LHCN-M2 (cell line): ENCODE data around the gene SPACA5B. TPM values are rescaled to one million over a fixed set of nuclear protein-coding genes. Genes with fewer than 3 reads are reported as not detected.

Experiments used
- total RNA-seq: library from RNA; depleted of rRNA; stranded (reverse); fragments of >200 nt; gene quantifications from 2 replicates; pipeline ENCODE4 v1.2.3, GENCODE V29; 2014; rRNA removed

The SPACA5B gene
- total RNA-seq, 1 experiment from 2014 or later: not detected

Other genes starting within 250 kb of the SPACA5B start
- gene ZNF182, start 126.6 kb upstream of the SPACA5B start, total RNA-seq: 2.7 and 3.8 TPM in 2 replicates
- not detected in 2 replicates for gene SPACA5, start 123.6 kb upstream of the SPACA5B start, total RNA-seq
- 2.2 and 3.0 TPM in 2 replicates for gene ZNF630, start 59.0 kb upstream of the SPACA5B start, total RNA-seq
- gene SSX5, start 66.2 kb downstream of the SPACA5B start, total RNA-seq: not detected in 2 replicates
- not detected in 2 replicates for gene SSX1, start 124.8 kb downstream of the SPACA5B start, total RNA-seq
- gene SSX3, start 226.1 kb downstream of the SPACA5B start, total RNA-seq: not detected in 2 replicates